H1 (cell line): Measurements from ENCODE around the gene NTN4. TPM values are rescaled to one million over a fixed set of nuclear protein-coding genes. Genes with fewer than 3 reads are reported as not detected.

Experiments
- CTCF ChIA-PET: fragments of 300-600 bp; sonication (Branson Sonifier 250); formaldehyde crosslinking; loops from one replicate; lab custom pipeline; 2021; ENCODE audit not compliant: partially characterized antibody; lab: Charles Lee
- POLR2A ChIA-PET: fragments of 300-600 bp; sonication (Branson Sonifier 250); formaldehyde crosslinking; loops from one replicate; lab custom pipeline; 2021; ENCODE audit warnings: inconsistent platforms; ENCODE audit not compliant: partially characterized antibody; lab: Charles Lee
- DNase-seq, 2 experiments: peaks; one replicate each; pipeline versions ENCODE4 v3.0.0 to v3.0.0-alpha.2; 2010 to 2022; ENCODE audit warnings: low spot score in 2 of 2, low read depth in 1 of 2, mixed read lengths in 1 of 2
- FAIRE-seq: peaks from 2 replicates; lab custom pipeline; 2011; peaks lifted over from hg19 to GRCh38; lab: Jason Lieb, UNC
- H2AFZ ChIP-seq: 2 replicates; pipeline ENCODE4 v1.8.1; 2012; ENCODE audit warnings: low read length, inconsistent platforms
- H2AK5ac ChIP-seq: 2 replicates; pipeline ENCODE4 v1.6.1; 2013; ENCODE audit warnings: low read depth, low read length
- H2BK120ac ChIP-seq: replicated peaks from 2 replicates; pipeline ENCODE3; 2013; ENCODE audit warnings: low read depth, low read length, inconsistent platforms
- H2BK12ac ChIP-seq: 2 replicates; pipeline ENCODE4 v1.6.1; 2013; ENCODE audit warnings: low read depth, low read length
- H2BK15ac ChIP-seq: 2 replicates; pipeline ENCODE4 v1.6.1; 2013; ENCODE audit warnings: low read length
- H2BK20ac ChIP-seq: 2 replicates; pipeline ENCODE4 v1.6.1; 2013; ENCODE audit warnings: low read length
- H2BK5ac ChIP-seq: 2 replicates; pipeline ENCODE4 v1.6.1; 2013; ENCODE audit warnings: low read depth, low read length
- H3K14ac ChIP-seq: 2 replicates; pipeline ENCODE4 v1.6.1; 2013; ENCODE audit warnings: inconsistent platforms; ENCODE audit not compliant: insufficient read length
- H3K18ac ChIP-seq: 2 replicates; pipeline ENCODE4 v1.6.1; 2013; ENCODE audit warnings: low read length; ENCODE audit errors: extremely low read depth
- H3K23ac ChIP-seq: 2 replicates; pipeline ENCODE4 v1.6.1; 2013; ENCODE audit warnings: inconsistent platforms; ENCODE audit not compliant: insufficient read length
- H3K23me2 ChIP-seq: 2 replicates; pipeline ENCODE4 v1.6.1; 2013; ENCODE audit warnings: low read depth, low read length
- H3K27ac ChIP-seq: 2 replicates; pipeline ENCODE4 v1.6.1; 2011; ENCODE audit warnings: low read depth, low read length, inconsistent platforms
- H3K27me3 ChIP-seq, 4 experiments: replicated peaks in 1 of 4; 1 replicate in 1 of 4; 2 replicates in 3 of 4; pipeline versions ENCODE4 v1.6.1 to v1.8.1; 2011 to 2013; ENCODE audit warnings: low read length in 3 of 4, mild to moderate bottlenecking in 3 of 4, inconsistent platforms in 2 of 4, mixed read lengths in 2 of 4, moderate library complexity in 1 of 4; ENCODE audit not compliant: control insufficient read depth in 3 of 4, insufficient read depth in 3 of 4; ENCODE audit errors: extremely low read depth in 1 of 4
- H3K36me3 ChIP-seq, 4 experiments: 2 replicates each; pipeline versions ENCODE4 v1.6.1 to v1.8.1; 2011 to 2013; ENCODE audit warnings: mild to moderate bottlenecking in 4 of 4, low read length in 3 of 4, moderate library complexity in 2 of 4, control low read depth in 1 of 4, inconsistent platforms in 1 of 4; ENCODE audit not compliant: insufficient read depth in 4 of 4, control insufficient read depth in 2 of 4
- H3K4ac ChIP-seq: replicated peaks from 2 replicates; pipeline ENCODE3; 2013; ENCODE audit warnings: low read length, low read depth, mixed read lengths, inconsistent platforms; ENCODE audit not compliant: insufficient read length
- H3K4me1 ChIP-seq, 4 experiments: replicated peaks in 1 of 4; 1 replicate in 1 of 4; 2 replicates in 3 of 4; pipeline versions ENCODE4 v1.6.1 to v1.8.1; 2011 to 2013; ENCODE audit warnings: low read length in 3 of 4, inconsistent platforms in 2 of 4, mixed read lengths in 1 of 4; ENCODE audit not compliant: insufficient read depth in 4 of 4, control insufficient read depth in 3 of 4
- H3K4me2 ChIP-seq, 2 experiments: 2 replicates each; pipeline versions ENCODE4 v1.6.1 to v1.8.1; 2011 to 2013; ENCODE audit warnings: low read depth in 2 of 2, low read length in 2 of 2, control low read depth in 1 of 2, inconsistent platforms in 1 of 2, mild to moderate bottlenecking in 1 of 2; ENCODE audit not compliant: insufficient read depth in 1 of 2
- H3K4me3 ChIP-seq, 4 experiments: fragments of 200-600, 300-600 bp in 1 of 4; sonication (generic), shearing (Covaris generic), sonication (Bioruptor Twin) in 1 of 4; 2 replicates each; pipeline versions ENCODE4 v1.5.1 to v1.8.1; 2011 to 2016; ENCODE audit warnings: low read length in 4 of 4, low read depth in 3 of 4, control low read depth in 2 of 4, inconsistent platforms in 2 of 4, mild to moderate bottlenecking in 2 of 4, mixed read lengths in 1 of 4, moderate library complexity in 1 of 4; ENCODE audit not compliant: insufficient read depth in 2 of 4; ENCODE audit errors: extremely low read depth in 1 of 4
- H3K56ac ChIP-seq: replicated peaks from 2 replicates; pipeline ENCODE3; 2013; ENCODE audit warnings: low read depth, mild to moderate bottlenecking, mixed read lengths, low read length, inconsistent platforms; ENCODE audit not compliant: insufficient read length
- H3K79me1 ChIP-seq: 2 replicates; pipeline ENCODE4 v1.6.1; 2013; ENCODE audit warnings: low read depth, low read length, control low read depth
- H3K79me2 ChIP-seq, 2 experiments: 2 replicates each; pipeline versions ENCODE4 v1.6.1 to v1.8.1; 2012 to 2013; ENCODE audit warnings: low read length in 2 of 2, mild to moderate bottlenecking in 2 of 2, inconsistent platforms in 1 of 2; ENCODE audit not compliant: insufficient read depth in 2 of 2, control insufficient read depth in 1 of 2
- H3K9ac ChIP-seq, 4 experiments: replicated peaks in 1 of 4; 1 replicate in 1 of 4; 2 replicates in 3 of 4; pipeline versions ENCODE4 v1.6.1 to v1.8.1; 2011 to 2013; ENCODE audit warnings: low read depth in 3 of 4, low read length in 3 of 4, control low read depth in 2 of 4, mild to moderate bottlenecking in 2 of 4, moderate library complexity in 2 of 4, inconsistent platforms in 1 of 4; ENCODE audit errors: extremely low read depth in 1 of 4
- H3K9me3 ChIP-seq, 2 experiments: 2 replicates each; pipeline versions ENCODE4 v1.6.1 to v1.8.1; 2012 to 2013; ENCODE audit warnings: mild to moderate bottlenecking in 2 of 2, moderate library complexity in 2 of 2, control low read depth in 1 of 2, inconsistent platforms in 1 of 2, low read depth in 1 of 2, low read length in 1 of 2, mixed read lengths in 1 of 2; ENCODE audit not compliant: insufficient read depth in 2 of 2
- H4K20me1 ChIP-seq, 2 experiments: replicated peaks in 1 of 2; 2 replicates each; pipeline versions ENCODE3 to v1.8.1; 2011 to 2013; ENCODE audit warnings: inconsistent platforms in 2 of 2, low read length in 2 of 2, mild to moderate bottlenecking in 1 of 2; ENCODE audit not compliant: insufficient read depth in 2 of 2, control insufficient read depth in 1 of 2
- H4K5ac ChIP-seq: 2 replicates; pipeline ENCODE4 v1.6.1; 2013; ENCODE audit warnings: low read length, low read depth, mixed read lengths, inconsistent platforms; ENCODE audit not compliant: insufficient read length
- H4K8ac ChIP-seq: 2 replicates; pipeline ENCODE4 v1.8.0; 2013; ENCODE audit warnings: mild to moderate bottlenecking, moderate library complexity, low read length, inconsistent platforms; ENCODE audit not compliant: insufficient read depth; ENCODE audit errors: extremely low read depth
- H4K91ac ChIP-seq: replicated peaks from 2 replicates; pipeline ENCODE3; 2013; ENCODE audit warnings: low read length, mixed read lengths, inconsistent platforms; ENCODE audit not compliant: insufficient read length
- CBX8 ChIP-seq: fragments of 300-800, 300-1000 bp; sonication (generic); IDR thresholded peaks from 2 replicates; pipeline ENCODE4 v1.7.1; 2016; ENCODE audit warnings: low read depth, low read length, borderline replicate concordance
- MAX ChIP-seq: IDR thresholded peaks from 2 replicates; pipeline ENCODE4 v1.6.1; 2012; ENCODE audit warnings: inconsistent platforms
- PHF8 ChIP-seq: fragments of 200-600 bp; sonication (generic); conservative IDR thresholded peaks from 2 replicates; pipeline ENCODE4 v1.7.1; 2012; ENCODE audit warnings: low read depth, mild to moderate bottlenecking, inconsistent platforms, low read length, moderate library complexity
- SP4 ChIP-seq: IDR thresholded peaks from 2 replicates; pipeline ENCODE4 v1.6.1; 2012; ENCODE audit warnings: low read length, inconsistent platforms
- SRF ChIP-seq: IDR thresholded peaks from 2 replicates; pipeline ENCODE4 v1.6.1; 2011; ENCODE audit warnings: mild to moderate bottlenecking, low read depth, low read length, moderate library complexity
- TAF1 ChIP-seq: IDR thresholded peaks from 2 replicates; pipeline ENCODE4 v1.6.1; 2011; ENCODE audit warnings: mild to moderate bottlenecking, low read depth, low read length
- WGBS, 2 experiments: shearing (Covaris generic) in 1 of 2; methylation state at CpG; one replicate each; pipeline versions ENCODE4 v1.1.6 to v1.1.7; 2013 to 2015; ENCODE audit warnings: low lambda C conversion rate in 2 of 2, mixed read lengths in 2 of 2, inconsistent platforms in 1 of 2, low coverage in 1 of 2, missing lambda C conversion rate in 1 of 2; ENCODE audit not compliant: insufficient replicate concordance in 2 of 2, insufficient coverage in 1 of 2, insufficient read length in 1 of 2; ENCODE audit errors: extremely low coverage in 1 of 2, missing lambda C conversion rate in 1 of 2; 5-methylcytosine and 5-hydroxymethylcytosine counted together
- polyA plus RNA-seq, 7 experiments: library from polyadenylated mRNA; depleted of rRNA in 3 of 7; stranded (reverse) in 5 of 7; unstranded in 2 of 7; fragments of >200 nt in 5 of 7; fragments of 200-250 nt in 2 of 7; gene quantifications; 1 replicate in 5 of 7; 2 replicates in 1 of 7; 4 replicates in 1 of 7; pipeline versions ENCODE4 v1.2.1 to v1.2.3, GENCODE V29; 2011 to 2013; ENCODE audit warnings: missing spikeins in 2 of 7, mixed read lengths in 2 of 7
- total RNA-seq: library from RNA; stranded (reverse); fragmentation: NEBNext Ultra II Directional; extraction: Animal tissue kit (Norgen Biotek cat#: 25700); gene quantifications from 2 replicates; pipeline ENCODE4 v1.2.1, GENCODE V29; 2021

Gene NTN4
- total and polyA plus RNA-seq, 2 of the 8 experiments (the other 6 are each of a cell fraction or from before 2014, with no cell fraction given) = 0.74 to 1.3 TPM

DNA sequence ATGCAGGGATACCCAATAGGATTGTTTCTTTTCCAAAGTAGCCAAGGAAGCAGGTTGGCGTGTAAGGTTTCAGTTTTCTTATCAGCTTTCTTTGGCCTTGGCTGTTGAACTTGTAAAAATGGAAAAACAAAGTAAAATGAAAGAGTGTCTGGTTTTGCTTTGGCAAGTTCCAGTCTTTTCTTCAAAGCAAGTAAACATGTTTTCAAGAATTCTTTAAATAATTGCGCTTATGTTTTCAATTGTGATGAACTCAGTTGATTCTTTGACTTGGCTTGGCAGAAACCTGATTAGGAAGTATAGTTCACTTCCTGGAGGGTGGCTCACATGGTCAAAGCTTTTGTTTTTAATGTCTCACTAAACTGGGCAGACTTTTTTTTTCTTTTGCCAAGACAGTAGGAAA, 127.0 kb downstream of the NTN4 start:
- FAIRE-seq = no peak
- WGBS, 2 experiments = 86% methylated on average over 2 of the region's 2 CpGs; no CpG with 5 or more reads in 1 of the 2 experiments
- ChIA-PET CTCF (interaction anchor here (0.8 kb wide), 1 partner anchor 21 kb away, joined by 3 read pairs; no protein-coding TSS in a partner anchor), POLR2A (no interaction called here)
- Histone ChIP-seq H2AFZ (no peak overlapping the region), H4K5ac (no peak overlapping the region), H3K18ac (no peak overlapping the region), H3K4me2 (no peak overlapping the region), H2BK5ac (no peak overlapping the region), H3K23ac (no peak overlapping the region), H4K8ac (no peak overlapping the region), H3K27ac (no peak overlapping the region), H3K9me3 (no peaks in the 10 kb centered on the region), H2BK120ac (no peak overlapping the region), H4K20me1 (no peaks in the 10 kb centered on the region), H2BK12ac (no peak overlapping the region), H3K4me1 (no peaks in the 10 kb centered on the region), H3K36me3 (no peaks in the 10 kb centered on the region), H3K79me2 (no peaks in the 10 kb centered on the region), H2BK20ac (no peak overlapping the region), H3K4me3 (no peak overlapping the region), H3K23me2 (no peaks in the 10 kb centered on the region)
- TF ChIP-seq MAX (no peak), SRF (no peak), TAF1 (no peak), SP4 (no peak), CBX8 (no peak), PHF8 (no peak)
- TF ChIP-seq, all 59 proteins: peak for 0
- H3K14ac ChIP-seq = no peak overlapping the region
- H3K79me1 ChIP-seq = no peaks in the 10 kb centered on the region
- no peak overlapping the region for H4K91ac ChIP-seq
- H3K27me3 ChIP-seq = no peaks in the 10 kb centered on the region
- no peak overlapping the region for H3K4ac ChIP-seq
- no peak overlapping the region for H3K56ac ChIP-seq
- H2AK5ac ChIP-seq = no peak overlapping the region
- DNase-seq = no peak
- H2BK15ac ChIP-seq = no peak overlapping the region
- no peak overlapping the region for H3K9ac ChIP-seq
